GM19463 (cell line): ENCODE results near the gene KRT27.

Experiments
- ATAC-seq: cut with Tn5 transposase; IDR thresholded peaks from one replicate; pipeline ENCODE4 v1.9.1; 2021; ENCODE audit warnings: mild to moderate bottlenecking, moderate library complexity; ENCODE audit not compliant: unreplicated experiment

The KRT27 gene

DNA sequence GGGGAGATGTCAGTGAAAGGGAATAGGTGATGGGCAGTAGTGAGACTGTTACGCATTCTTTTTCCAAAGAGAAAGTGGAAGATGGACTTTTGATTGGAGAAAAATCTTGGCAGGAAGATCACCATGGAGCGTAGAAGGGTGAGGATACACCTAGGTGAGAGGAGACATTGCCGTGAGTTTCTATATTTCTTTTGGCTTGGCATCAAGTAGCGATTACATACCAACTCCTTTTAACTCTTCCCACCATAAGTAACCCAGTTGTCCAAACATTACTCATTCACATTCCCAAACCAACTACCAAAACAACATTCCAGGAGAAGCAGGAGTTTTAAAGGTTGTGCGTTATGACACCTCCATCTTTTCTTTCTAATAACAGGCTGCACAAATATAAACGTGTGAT is 28.1 kb upstream of the KRT27 start:
- ATAC-seq = no peak

DNA sequence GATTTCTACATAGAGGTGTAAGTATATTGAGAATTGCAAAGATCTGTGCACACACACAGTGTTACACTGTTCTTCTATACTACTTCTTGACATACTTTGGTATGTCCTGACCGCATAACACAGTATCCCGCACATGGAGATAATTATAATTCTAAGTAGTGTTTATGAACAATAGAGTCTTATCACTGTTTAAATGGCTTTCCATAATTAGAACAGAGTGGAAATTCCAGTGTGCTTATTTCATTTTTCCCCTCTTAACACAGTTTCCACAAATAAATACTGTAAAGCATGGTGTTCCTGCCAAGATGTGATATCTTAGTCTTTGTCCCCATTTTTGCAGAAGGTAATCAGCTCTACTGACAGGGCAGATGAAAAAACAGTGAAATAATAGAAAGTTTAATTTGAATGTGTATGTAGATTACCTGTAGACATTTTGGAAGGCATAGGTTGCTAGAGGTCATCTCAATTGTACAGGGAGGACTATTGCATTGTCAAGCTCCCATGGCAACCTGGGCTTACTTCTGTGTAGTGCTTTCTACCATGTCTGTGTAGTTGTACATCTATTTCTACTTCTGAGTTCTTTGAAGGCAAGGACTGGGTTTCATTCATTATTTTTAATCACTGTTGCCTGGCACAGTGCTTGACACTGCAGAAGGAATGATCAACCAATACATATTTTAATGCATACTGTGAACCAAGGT is 27.5 kb upstream of the KRT27 start:
- ATAC-seq = no peak

DNA sequence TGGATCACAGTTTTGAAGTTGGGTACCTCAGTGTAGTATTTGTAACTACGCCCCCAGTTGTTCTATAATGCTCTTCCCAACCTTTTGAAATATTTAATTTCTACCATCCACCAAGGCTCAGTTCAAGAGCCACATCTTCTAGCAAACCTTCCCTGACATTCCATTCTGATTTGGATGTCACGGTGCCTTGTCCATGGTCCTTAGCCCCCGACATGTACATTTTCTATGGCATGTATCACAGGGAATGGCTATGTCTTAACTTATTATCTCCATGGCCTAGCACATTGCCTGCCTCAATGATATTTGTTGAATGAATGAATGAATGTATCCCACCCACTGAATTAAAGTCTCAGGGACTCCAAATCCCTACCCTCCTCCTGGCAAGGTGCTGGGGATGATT is 23.8 kb upstream of the KRT27 start:
- ATAC-seq = no peak

DNA sequence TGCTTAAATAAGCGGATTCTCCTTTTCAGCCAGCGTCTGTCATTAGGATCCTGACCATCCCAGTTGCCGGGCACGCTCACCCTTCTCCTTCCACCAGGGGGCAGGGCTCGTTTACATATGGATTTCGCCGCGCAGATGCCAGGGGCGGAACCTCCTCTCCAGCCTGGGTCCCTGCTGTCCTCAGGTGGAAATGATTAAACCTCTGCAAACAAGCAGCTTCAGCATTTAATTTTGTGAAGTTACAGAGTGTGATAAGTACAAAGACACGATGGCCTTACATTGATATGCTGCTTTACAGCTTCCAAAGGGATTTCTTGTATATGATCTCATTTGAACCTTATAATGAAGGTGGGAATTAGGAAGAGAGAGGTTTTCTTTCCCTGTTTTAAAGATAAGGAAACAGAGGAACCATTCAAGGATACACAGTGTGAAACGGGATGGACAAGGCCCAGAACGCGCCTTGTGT is 21.3 kb upstream of the KRT27 start:
- ATAC-seq = peak; percentile 56

DNA sequence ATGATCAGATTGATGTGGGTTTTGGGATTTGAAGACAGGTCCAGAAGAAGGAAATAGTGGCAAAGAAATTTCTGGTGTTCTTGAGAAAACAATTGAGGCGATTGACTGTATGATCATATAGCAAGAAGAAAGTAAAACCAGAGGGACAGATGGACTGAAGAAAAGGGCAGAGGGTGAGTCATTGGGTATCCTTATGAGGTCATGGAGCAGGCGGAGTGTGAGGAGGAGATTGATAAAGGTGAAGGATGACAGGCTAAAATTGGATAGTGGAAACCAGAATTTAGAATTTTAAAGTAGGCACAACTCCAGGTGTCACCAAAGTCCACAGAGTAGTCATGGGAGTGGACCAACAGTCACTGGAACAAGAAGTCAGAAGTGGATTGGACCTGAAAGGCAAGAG is 18.8 kb upstream of the KRT27 start:
- no peak for ATAC-seq

DNA sequence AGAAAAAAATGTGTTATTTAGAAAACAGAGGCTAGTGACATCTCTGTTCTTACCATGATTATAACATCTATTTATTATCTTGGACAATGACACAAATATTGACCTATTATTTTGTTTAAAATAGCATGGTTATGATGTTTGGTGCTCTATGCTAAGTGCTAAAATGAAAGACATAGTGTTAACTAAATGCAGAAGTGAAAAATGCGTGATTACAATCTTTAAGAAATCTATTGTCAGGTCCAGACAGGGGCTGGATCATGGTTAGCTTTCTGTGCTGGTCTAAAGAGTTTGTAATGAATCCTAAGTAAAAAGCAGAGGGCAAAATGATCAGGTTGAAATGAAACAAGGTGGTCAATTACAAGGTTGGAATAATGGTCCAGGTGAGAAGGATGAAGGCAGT is 18.0 kb upstream of the KRT27 start:
- ATAC-seq = no peak

DNA sequence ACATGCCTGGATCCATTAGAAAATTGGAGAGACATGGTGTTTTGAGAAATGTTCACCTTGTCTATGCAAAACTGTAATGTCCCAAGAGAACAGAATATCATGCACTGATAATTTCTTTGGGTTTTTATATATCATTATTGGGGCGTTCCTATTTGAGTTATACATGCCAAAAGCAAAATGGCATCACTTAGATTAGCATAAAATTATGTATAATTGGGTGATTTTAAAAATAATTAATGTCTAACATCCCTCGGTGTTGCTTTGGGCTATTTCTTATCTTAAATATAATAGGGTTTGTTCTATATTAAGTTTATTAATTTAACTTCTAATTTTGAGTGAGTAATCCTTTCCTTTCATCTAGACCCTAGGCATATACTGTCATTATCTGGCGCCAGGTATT is 17.5 kb upstream of the KRT27 start, which contains the start of gene KRT28:
Gene KRT28, minus strand, starts transcription at position 101 of the 400 bp plus-strand sequence. Its CDS starts 66 bp downstream, at position 35.
- no peak for ATAC-seq

DNA sequence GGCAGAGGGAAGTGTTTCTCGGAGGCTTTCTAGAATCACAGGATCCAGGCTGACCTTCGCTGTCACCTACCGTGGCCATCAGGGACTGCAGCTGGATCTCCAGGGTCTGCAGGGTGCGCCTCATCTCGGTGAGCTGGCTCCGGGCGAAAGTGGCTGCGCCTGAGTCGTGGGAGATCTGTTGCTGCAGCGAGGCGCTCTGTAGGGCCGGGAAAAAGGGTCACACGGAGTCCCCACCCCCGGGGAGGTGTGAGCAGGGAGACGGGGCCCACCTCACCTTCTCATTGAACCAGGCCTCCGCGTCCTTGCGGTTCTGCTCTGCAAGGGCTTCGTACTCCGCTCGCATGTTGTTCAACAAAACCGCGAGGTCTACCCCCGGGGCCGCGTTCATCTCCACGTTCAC is 14.5 kb upstream of the KRT27 start:
- ATAC-seq = no peak

DNA sequence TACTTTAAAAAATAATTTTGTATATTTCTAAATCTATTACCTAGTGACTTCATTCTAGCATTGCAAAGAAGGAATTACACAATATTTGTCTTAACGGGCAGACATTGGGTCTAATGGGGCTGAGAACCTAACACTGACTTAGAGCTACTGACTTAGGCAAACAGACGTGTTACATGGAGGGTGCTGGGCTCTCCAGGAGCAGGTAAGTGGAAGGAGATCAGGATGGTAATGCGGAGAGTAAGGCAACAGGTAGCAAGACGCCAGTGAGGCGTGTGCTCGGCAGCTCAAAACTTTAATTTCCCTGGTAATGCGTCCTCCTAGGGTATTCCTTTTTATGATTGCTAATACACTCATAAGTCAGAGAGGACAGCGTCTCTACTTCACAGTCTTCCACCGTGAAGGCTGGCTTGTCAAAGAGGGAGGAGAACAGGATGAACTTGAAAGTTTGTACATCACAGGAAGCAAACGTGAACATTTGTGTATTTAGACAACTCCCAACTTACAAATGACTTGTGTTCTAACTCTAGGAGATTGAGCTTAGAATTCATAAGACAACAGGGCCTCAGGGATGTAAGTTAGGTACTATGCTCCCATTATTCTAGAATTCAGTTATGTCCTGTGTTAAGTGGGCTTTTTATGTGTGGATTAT is 12.8 kb upstream of the KRT27 start:
- no peak for ATAC-seq

DNA sequence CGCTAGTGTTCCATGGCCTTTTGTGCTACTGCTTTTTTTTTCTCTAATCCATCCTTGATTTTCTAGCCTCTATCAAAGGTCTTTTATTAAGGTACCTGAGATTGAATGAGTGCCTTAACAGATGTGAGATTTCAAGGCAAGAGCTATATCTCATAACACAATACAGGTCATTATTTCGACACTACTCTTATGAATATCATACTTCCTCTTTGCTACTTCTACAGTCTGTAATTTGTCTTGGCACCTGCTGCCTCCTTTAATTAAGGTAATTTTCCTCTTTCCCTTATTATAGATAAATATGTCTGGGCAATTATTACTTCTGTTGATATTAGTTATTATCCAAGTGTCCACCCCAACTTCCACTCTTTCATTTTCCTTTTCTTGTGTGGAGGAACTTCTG is 12.1 kb upstream of the KRT27 start:
- ATAC-seq = no peak

DNA sequence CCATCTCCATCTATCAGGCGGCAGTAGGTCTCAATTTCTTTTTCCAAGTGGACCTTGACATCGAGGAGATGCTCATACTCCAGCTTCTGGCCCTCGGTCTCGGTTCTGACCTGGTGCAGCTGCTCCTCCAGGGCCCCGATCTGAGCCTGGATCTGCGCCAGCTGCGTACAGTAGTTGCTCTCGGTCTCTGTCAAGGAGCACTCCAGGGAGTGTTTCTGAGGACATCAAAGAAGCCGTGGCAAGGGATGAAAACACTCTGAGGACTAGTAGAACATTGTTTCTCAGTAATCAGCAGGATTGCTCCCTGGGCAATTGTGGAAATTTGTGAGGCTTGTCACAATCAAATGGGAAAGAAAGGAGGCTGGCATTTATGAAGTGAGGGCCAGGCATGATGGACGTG is 11.5 kb upstream of the KRT27 start:
- ATAC-seq = no peak

DNA sequence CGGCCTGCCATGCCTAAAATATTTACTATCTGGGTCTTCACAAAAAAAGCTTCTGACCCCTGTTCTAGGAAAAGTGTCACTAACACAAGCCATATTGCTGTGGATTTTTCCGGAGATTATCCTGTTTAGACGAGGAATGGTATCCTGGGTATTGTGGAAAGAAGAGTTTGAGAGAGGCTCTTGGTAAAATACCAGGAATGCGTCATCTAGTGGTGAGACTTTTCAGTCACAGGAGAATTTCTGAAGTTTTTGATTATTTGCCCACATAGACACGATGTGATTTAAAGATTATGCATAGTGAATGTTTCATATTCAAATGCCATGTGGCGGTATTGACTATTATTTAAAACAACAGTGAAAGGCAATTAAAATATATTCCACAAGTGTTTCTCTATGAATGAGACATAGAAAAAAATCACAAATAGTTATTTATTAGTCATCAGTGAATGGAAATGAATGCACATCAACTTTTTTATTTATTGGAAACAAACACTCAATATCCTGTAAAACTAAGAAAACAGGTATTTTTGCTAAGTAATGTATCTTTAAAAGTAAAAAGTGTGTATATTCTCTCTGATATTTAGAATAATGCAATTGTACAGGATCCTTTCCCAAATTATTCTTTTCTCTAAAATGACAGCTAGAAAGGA is 9.6 kb upstream of the KRT27 start:
- ATAC-seq = no peak

DNA sequence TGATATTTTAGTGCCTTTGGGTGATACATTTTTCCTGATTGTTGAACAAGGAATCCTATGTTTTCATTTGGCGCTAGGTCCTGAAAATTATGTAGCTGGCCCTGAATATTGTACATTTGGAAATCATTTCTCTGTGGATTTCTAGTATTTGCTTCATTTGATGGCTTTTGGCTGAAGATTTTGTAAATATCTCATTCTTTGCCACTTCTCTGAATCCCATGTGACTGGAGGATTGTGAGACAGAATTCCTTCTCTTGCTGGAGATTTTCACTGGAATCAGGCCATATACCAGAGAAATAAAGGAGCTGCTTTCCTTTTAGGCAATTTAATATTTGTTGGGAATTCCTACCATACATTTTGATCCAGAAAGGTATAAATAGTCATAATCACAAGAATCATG is 8.8 kb upstream of the KRT27 start:
- no peak for ATAC-seq

DNA sequence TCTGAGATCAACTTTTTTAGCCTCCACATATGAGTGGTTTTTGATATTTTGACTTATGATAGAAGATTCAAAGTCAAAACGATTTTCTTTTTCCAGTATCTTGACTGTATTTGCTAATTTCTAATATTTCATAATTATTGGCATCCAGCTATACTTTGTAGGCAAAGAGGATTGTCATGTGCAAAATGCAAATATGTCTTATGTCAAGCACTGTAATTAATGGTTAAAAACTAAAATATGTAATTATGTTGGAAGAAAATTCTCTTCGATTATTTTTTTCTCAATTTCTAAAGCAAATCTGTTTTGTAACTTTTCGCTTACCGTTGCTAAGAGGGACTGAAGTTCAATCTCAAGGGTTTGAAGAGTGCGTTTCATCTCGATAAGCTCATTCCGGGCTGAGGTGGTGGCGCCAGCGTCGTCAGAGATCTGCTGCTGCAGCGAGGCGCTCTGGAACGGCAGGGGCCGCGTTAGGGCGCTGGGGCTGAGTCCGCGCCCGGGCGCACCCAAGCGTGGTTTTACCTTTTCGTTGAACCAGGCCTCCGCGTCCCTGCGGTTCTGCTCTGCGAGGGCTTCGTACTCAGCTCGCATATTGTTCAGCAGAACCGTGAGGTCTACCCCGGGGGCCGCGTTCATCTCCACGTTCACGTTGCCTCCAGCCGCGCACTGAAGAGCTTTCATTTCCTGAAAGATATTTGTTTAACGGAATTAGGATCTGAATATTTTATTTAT is 3.0 kb downstream of the KRT27 start:
- ATAC-seq = no peak

DNA sequence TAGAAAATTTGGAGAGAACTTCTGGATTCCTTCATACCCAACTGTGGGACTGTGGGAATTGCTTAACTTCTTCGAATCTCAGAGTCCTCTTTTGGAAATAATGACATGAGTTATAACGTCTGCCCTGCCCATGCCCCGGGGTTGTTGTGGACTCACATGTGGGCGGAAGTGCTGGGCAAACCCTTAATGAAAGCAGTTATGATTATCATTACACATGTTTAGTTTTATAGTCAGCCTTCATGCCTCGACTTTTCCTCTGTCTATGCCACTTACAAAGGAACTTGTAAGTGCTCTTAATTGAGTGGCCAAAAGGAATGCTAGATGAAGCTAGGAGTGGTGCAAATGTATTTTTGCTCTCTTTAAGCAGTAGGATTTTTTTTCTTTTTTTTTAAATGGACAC is 3.9 kb downstream of the KRT27 start:
- ATAC-seq = no peak

DNA sequence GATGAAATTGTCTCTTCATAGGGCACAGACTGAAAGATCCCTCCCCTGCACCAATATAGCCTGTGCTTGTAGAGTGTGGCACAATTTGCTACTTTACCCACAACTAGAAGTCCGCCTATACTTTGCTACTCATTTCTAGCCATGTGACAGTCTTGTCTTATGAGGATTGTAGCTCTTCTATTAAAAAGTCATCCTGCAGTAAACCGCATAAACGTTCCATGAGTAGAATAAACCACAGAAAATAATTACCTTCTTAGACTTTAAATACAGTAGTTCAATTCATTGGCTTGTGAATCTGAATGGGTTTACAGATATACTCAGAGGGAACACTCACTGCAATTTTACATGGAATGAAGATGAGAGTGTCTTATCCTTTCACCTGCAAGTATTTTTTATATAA is 4.4 kb downstream of the KRT27 start:
- no peak for ATAC-seq

DNA sequence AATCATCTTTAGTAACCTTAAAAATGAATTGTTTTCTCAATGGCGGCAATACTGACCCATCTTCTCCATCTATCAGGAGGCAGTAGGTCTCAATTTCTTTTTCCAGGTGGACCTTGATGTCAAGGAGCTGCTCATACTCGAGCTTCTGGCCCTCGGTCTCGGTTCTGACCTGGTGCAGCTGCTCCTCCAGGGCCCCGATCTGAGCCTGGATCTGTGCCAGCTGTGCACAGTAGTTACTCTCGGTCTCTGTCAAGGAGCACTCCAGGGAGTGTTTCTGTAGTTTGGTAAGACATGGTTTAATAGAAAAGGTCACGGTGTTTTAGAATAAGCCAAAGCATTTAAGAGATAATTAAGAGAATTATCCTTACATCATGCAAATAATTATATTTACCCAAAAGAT is 4.9 kb downstream of the KRT27 start:
- no peak for ATAC-seq

DNA sequence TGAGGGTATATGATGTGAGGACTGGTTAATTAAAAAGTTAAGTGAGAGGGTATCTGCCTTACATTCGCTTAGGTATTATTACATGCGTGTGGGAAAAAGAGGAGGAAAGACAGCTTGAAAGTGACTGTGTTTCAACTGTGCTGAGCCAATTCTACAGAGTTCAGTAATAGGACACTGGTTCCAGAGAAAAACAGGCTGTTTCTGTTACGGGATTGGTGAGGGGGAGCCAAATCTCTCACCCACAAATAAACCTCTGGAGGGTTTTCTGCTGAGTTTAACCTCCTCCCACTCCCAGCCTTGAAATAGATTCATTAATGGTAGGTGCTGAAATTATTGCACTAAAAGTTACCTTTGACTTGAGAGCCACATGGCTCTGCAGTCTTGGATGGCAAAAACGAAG is 6.4 kb downstream of the KRT27 start:
- no peak for ATAC-seq

DNA sequence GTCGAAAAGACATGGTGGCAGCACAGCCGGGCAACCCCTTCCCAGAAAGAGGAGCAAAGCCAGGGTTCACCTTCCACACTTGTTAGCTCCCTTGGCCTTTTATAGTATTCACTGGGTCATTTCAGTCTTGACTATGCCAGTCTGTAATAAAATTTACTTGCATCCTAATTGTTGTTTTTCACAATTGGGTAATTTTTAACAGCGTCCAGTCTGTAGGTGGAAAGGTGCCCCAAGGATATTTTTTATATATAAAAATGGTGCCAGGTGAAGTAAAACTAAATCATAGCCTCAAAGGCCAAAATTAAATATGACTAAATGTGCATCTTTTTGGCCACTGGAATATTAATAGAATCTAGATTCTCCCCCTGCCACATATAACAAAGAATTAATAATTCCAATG is 10.2 kb downstream of the KRT27 start, which contains the start of gene KRT26:
Gene KRT26, minus strand, starts transcription at position 101 of the 400 bp plus-strand sequence. Its CDS starts 88 bp downstream, at position 13.
- ATAC-seq = no peak

DNA sequence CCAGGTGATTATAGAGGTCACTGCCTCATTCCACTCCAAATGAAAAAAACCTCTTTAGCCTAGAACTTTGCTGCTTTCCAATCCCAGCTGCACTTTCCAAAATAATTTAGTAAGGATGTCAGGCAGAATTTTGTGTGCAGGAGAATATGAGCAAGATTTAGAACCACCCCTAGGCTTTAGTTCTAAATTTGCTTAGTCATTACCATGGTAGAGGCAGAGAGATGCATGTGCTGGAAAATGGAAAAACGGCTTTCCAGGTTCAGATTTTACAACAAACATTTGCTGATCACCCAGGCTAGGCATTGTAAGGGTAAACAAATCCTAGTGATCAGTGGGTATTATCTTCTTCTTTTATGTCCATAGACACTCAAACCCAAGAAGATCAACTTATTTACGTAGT is 16.7 kb downstream of the KRT27 start:
- no peak for ATAC-seq

DNA sequence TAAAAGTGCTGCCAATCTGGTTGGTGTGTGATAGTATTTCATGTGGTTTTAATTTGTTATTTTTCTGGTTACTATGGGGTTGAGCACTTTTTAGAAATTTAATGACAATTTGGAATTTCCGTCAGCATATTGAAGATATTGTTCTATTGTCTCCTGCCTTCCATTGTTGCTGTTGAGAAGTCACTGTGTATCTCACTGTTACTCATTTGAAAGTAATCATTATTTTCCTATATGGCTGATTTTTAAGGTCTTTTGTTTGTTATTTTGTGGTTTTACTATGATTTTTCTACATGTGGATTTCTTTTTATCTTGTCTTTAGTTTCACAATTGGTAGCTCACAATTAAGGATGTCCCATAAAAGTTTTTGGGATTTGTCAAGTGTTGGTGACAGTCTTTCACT is 18.6 kb downstream of the KRT27 start:
- ATAC-seq = no peak
